Measurements from ENCODE around the gene STK39. TPM values are rescaled to one million over a fixed set of nuclear protein-coding genes. Genes with fewer than 3 reads are reported as not detected.

The STK39 gene
- total RNA-seq, 1 experiment from 2014 or later = 56.9 TPM

GRCh38 chr2:167945660-167946368 is 301.6 kb downstream of the STK39 start:
- H3K9ac ChIP-seq (ENCODE audit: low read length) = no peak overlapping the region
- no peaks in the 10 kb centered on the region for H3K4me1 ChIP-seq (ENCODE audit: low read length)
- H3K9me2 ChIP-seq (replicated peaks; ENCODE audit: insufficient read depth, low read length) = no peaks in the 10 kb centered on the region
- no peak overlapping the region for H3K4me2 ChIP-seq (ENCODE audit: low read depth, low read length, poor library complexity, severe bottlenecking)
- no peak overlapping the region for H2AFZ ChIP-seq (ENCODE audit: low read length)
- no peaks in the 10 kb centered on the region for H4K20me1 ChIP-seq (ENCODE audit: insufficient read depth, low read depth, low read length)
- H3K4me3 ChIP-seq (ENCODE audit: low read length) = no peak overlapping the region
- H3K79me2 ChIP-seq (ENCODE audit: low read length) = no peaks in the 10 kb centered on the region
- no peaks in the 10 kb centered on the region for H3K36me3 ChIP-seq (ENCODE audit: insufficient read depth, low read length)
- DNase-seq = no peak
- H3K27me3 ChIP-seq (ENCODE audit: low read length) = no peaks in the 10 kb centered on the region
- no peak overlapping the region for H3K27ac ChIP-seq (ENCODE audit: low read length)
- no peaks in the 10 kb centered on the region for H3K9me3 ChIP-seq (ENCODE audit: low read length)

- Histone ChIP-seq H2AFZ (ENCODE audit: low read length) (no peak overlapping the region), H3K4me1 (ENCODE audit: low read length) (no peaks in the 10 kb centered on the region), H3K79me2 (ENCODE audit: low read length) (no peaks in the 10 kb centered on the region), H4K20me1 (ENCODE audit: insufficient read depth, low read depth, low read length) (no peaks in the 10 kb centered on the region), H3K27ac (ENCODE audit: low read length) (no peak overlapping the region), H3K9me2 (replicated peaks; ENCODE audit: insufficient read depth, low read length) (no peaks in the 10 kb centered on the region), H3K36me3 (ENCODE audit: insufficient read depth, low read length) (no peaks in the 10 kb centered on the region), H3K27me3 (ENCODE audit: low read length) (no peaks in the 10 kb centered on the region), H3K9ac (ENCODE audit: low read length) (no peak overlapping the region), H3K9me3 (ENCODE audit: low read length) (no peaks in the 10 kb centered on the region), H3K4me2 (ENCODE audit: low read depth, low read length, poor library complexity, severe bottlenecking) (no peak overlapping the region), H3K4me3 (ENCODE audit: low read length) (no peak overlapping the region)
- DNase-seq = no peak
Observed at GRCh38 chr2:167944825-167945659, 302.4 kb downstream of the STK39 start.

- Histone ChIP-seq H3K4me3 (ENCODE audit: low read length) (no peak overlapping the region), H3K27me3 (ENCODE audit: low read length) (no peaks in the 10 kb centered on the region), H3K9ac (ENCODE audit: low read length) (no peak overlapping the region), H3K9me3 (ENCODE audit: low read length) (no peaks in the 10 kb centered on the region), H4K20me1 (ENCODE audit: insufficient read depth, low read depth, low read length) (no peaks in the 10 kb centered on the region), H3K4me1 (ENCODE audit: low read length) (no peaks in the 10 kb centered on the region), H2AFZ (ENCODE audit: low read length) (no peak overlapping the region), H3K36me3 (ENCODE audit: insufficient read depth, low read length) (no peaks in the 10 kb centered on the region), H3K4me2 (ENCODE audit: low read depth, low read length, poor library complexity, severe bottlenecking) (no peak overlapping the region), H3K9me2 (replicated peaks; ENCODE audit: insufficient read depth, low read length) (no peaks in the 10 kb centered on the region), H3K79me2 (ENCODE audit: low read length) (no peaks in the 10 kb centered on the region), H3K27ac (ENCODE audit: low read length) (no peak overlapping the region)
- DNase-seq = no peak
Observed at GRCh38 chr2:167943897-167944296, 303.5 kb downstream of the STK39 start.

GRCh38 chr2:167943368-167943767 is 304.0 kb downstream of the STK39 start:
- Histone ChIP-seq H4K20me1 (ENCODE audit: insufficient read depth, low read depth, low read length) (no peaks in the 10 kb centered on the region), H2AFZ (ENCODE audit: low read length) (no peak overlapping the region), H3K4me2 (ENCODE audit: low read depth, low read length, poor library complexity, severe bottlenecking) (no peak overlapping the region), H3K9me3 (ENCODE audit: low read length) (no peaks in the 10 kb centered on the region), H3K9ac (ENCODE audit: low read length) (no peak overlapping the region), H3K9me2 (replicated peaks; ENCODE audit: insufficient read depth, low read length) (no peaks in the 10 kb centered on the region), H3K79me2 (ENCODE audit: low read length) (no peaks in the 10 kb centered on the region), H3K36me3 (ENCODE audit: insufficient read depth, low read length) (no peaks in the 10 kb centered on the region), H3K27me3 (ENCODE audit: low read length) (no peaks in the 10 kb centered on the region), H3K4me3 (ENCODE audit: low read length) (no peak overlapping the region), H3K4me1 (ENCODE audit: low read length) (no peaks in the 10 kb centered on the region), H3K27ac (ENCODE audit: low read length) (no peak overlapping the region)
- no peak for DNase-seq

GRCh38 chr2:167942366-167943081 is 304.9 kb downstream of the STK39 start:
- H3K9ac ChIP-seq (ENCODE audit: low read length) = no peak overlapping the region
- no peaks in the 10 kb centered on the region for H3K9me2 ChIP-seq (replicated peaks; ENCODE audit: insufficient read depth, low read length)
- no peak overlapping the region for H3K4me3 ChIP-seq (ENCODE audit: low read length)
- H3K79me2 ChIP-seq (ENCODE audit: low read length) = no peaks in the 10 kb centered on the region
- no peaks in the 10 kb centered on the region for H4K20me1 ChIP-seq (ENCODE audit: insufficient read depth, low read depth, low read length)
- no peaks in the 10 kb centered on the region for H3K9me3 ChIP-seq (ENCODE audit: low read length)
- no peak overlapping the region for H2AFZ ChIP-seq (ENCODE audit: low read length)
- no peak overlapping the region for H3K4me2 ChIP-seq (ENCODE audit: low read depth, low read length, poor library complexity, severe bottlenecking)
- H3K27ac ChIP-seq (ENCODE audit: low read length) = no peak overlapping the region
- no peak for DNase-seq
- no peaks in the 10 kb centered on the region for H3K36me3 ChIP-seq (ENCODE audit: insufficient read depth, low read length)
- no peaks in the 10 kb centered on the region for H3K27me3 ChIP-seq (ENCODE audit: low read length)
- H3K4me1 ChIP-seq (ENCODE audit: low read length) = no peaks in the 10 kb centered on the region

- H3K9me3 ChIP-seq (ENCODE audit: low read length) = no peaks in the 10 kb centered on the region
- no peak overlapping the region for H3K4me2 ChIP-seq (ENCODE audit: low read depth, low read length, poor library complexity, severe bottlenecking)
- no peak overlapping the region for H3K9ac ChIP-seq (ENCODE audit: low read length)
- H4K20me1 ChIP-seq (ENCODE audit: insufficient read depth, low read depth, low read length) = no peaks in the 10 kb centered on the region
- no peak overlapping the region for H3K27ac ChIP-seq (ENCODE audit: low read length)
- no peak for DNase-seq
- no peaks in the 10 kb centered on the region for H3K36me3 ChIP-seq (ENCODE audit: insufficient read depth, low read length)
- H3K79me2 ChIP-seq (ENCODE audit: low read length) = no peaks in the 10 kb centered on the region
- no peaks in the 10 kb centered on the region for H3K4me1 ChIP-seq (ENCODE audit: low read length)
- no peaks in the 10 kb centered on the region for H3K27me3 ChIP-seq (ENCODE audit: low read length)
- no peak overlapping the region for H2AFZ ChIP-seq (ENCODE audit: low read length)
- H3K9me2 ChIP-seq (replicated peaks; ENCODE audit: insufficient read depth, low read length) = no peaks in the 10 kb centered on the region
- no peak overlapping the region for H3K4me3 ChIP-seq (ENCODE audit: low read length)
Observed at GRCh38 chr2:167941604-167942003, 305.8 kb downstream of the STK39 start.

GRCh38 chr2:167940734-167941507 is 306.5 kb downstream of the STK39 start:
- no peaks in the 10 kb centered on the region for H3K9me2 ChIP-seq (replicated peaks; ENCODE audit: insufficient read depth, low read length)
- H3K9me3 ChIP-seq (ENCODE audit: low read length) = no peaks in the 10 kb centered on the region
- H3K4me2 ChIP-seq (ENCODE audit: low read depth, low read length, poor library complexity, severe bottlenecking) = no peak overlapping the region
- H3K9ac ChIP-seq (ENCODE audit: low read length) = no peak overlapping the region
- H3K36me3 ChIP-seq (ENCODE audit: insufficient read depth, low read length) = no peaks in the 10 kb centered on the region
- DNase-seq = no peak
- no peaks in the 10 kb centered on the region for H3K27me3 ChIP-seq (ENCODE audit: low read length)
- no peaks in the 10 kb centered on the region for H3K4me1 ChIP-seq (ENCODE audit: low read length)
- no peak overlapping the region for H3K4me3 ChIP-seq (ENCODE audit: low read length)
- H3K27ac ChIP-seq (ENCODE audit: low read length) = no peak overlapping the region
- no peak overlapping the region for H2AFZ ChIP-seq (ENCODE audit: low read length)
- H4K20me1 ChIP-seq (ENCODE audit: insufficient read depth, low read depth, low read length) = no peaks in the 10 kb centered on the region
- no peaks in the 10 kb centered on the region for H3K79me2 ChIP-seq (ENCODE audit: low read length)

All from Karpas-422 (cell line).